Activated B cell treated with CpG ODN at 0.5 μM for 24 hours (primary cell): ENCODE measurements around the gene CTNNA2. TPM values are rescaled to one million over a fixed set of nuclear protein-coding genes. Genes with fewer than 3 reads are reported as not detected.

ENCODE experiments used
- ATAC-seq: fragments of 200-7000 bp; cut with Tn5 transposase; one replicate; pipeline ENCODE4 v1.10.0; 2021; ENCODE audit warnings: low read depth, mild to moderate bottlenecking, moderate library complexity
- CTCF ChIA-PET: fragments of 350-600 bp; sonication (Branson Sonifier 250); formaldehyde crosslinking; loops from one replicate; lab custom pipeline; 2021; ENCODE audit warnings: antibody characterized with exemption; lab: Charles Lee
- POLR2A ChIA-PET: fragments of 350-600 bp; sonication (Branson Sonifier 250); formaldehyde crosslinking; loops from one replicate; lab custom pipeline; 2021; ENCODE audit warnings: antibody characterized with exemption; lab: Charles Lee
- DNase-seq: peaks from one replicate; pipeline ENCODE4 v3.0.0; 2022
- H3K27ac Mint-ChIP-seq: one replicate; pipeline ENCODE4 v1.8.0; 2020; ENCODE audit warnings: mixed read lengths
- H3K27me3 Mint-ChIP-seq: one replicate; pipeline ENCODE4 v1.8.0; 2021; ENCODE audit warnings: mixed read lengths
- H3K36me3 Mint-ChIP-seq: one replicate; pipeline ENCODE4 v1.8.0; 2021; ENCODE audit warnings: low read depth, mixed read lengths
- H3K4me1 Mint-ChIP-seq: one replicate; pipeline ENCODE4 v1.8.0; 2021; ENCODE audit warnings: mixed read lengths
- H3K4me3 Mint-ChIP-seq: one replicate; pipeline ENCODE4 v1.8.0; 2020; ENCODE audit warnings: mild to moderate bottlenecking, mixed read lengths
- H3K9me3 Mint-ChIP-seq: one replicate; pipeline ENCODE4 v1.8.0; 2020; ENCODE audit warnings: mixed read lengths
- intact Hi-C: fragments of 100-400 bp; cut with micrococcal nuclease; formaldehyde crosslinking; loops from one replicate; pipeline ENCODE4 v1.15.1; 2024
- total RNA-seq: library from RNA; stranded (reverse); gene quantifications from 2 replicates; pipeline ENCODE4 v1.2.3, GENCODE V29; 2022
- TF ChIP-seq, protein P1 (sequence below): fragments of 200-600 bp; IDR thresholded peaks from one replicate; pipeline ENCODE4 v1.8.0; 2022; ENCODE audit warnings: antibody characterized with exemption, mild to moderate bottlenecking

CTNNA2 gene
- total RNA-seq, 1 donor from 2014 or later: not detected

GRCh38 chr2:80530442-80531064, 1017.7 kb downstream of the CTNNA2 start:
- intact Hi-C loops: no loop called here
- Mint-ChIP-seq H3K4me1 (no peaks in the 10 kb centered on the region), H3K27me3 (no peaks in the 10 kb centered on the region), H3K9me3 (peaks cover 3% of the 10 kb centered on the region), H3K27ac (no peak overlapping the region), H3K36me3 (no peaks in the 10 kb centered on the region), H3K4me3 (no peak overlapping the region)
- TF ChIP-seq, protein P1, sequence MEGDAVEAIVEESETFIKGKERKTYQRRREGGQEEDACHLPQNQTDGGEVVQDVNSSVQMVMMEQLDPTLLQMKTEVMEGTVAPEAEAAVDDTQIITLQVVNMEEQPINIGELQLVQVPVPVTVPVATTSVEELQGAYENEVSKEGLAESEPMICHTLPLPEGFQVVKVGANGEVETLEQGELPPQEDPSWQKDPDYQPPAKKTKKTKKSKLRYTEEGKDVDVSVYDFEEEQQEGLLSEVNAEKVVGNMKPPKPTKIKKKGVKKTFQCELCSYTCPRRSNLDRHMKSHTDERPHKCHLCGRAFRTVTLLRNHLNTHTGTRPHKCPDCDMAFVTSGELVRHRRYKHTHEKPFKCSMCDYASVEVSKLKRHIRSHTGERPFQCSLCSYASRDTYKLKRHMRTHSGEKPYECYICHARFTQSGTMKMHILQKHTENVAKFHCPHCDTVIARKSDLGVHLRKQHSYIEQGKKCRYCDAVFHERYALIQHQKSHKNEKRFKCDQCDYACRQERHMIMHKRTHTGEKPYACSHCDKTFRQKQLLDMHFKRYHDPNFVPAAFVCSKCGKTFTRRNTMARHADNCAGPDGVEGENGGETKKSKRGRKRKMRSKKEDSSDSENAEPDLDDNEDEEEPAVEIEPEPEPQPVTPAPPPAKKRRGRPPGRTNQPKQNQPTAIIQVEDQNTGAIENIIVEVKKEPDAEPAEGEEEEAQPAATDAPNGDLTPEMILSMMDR: no peak
- POLR2A ChIA-PET: no interaction called here
- CTCF ChIA-PET: no interaction called here
- no peak for ATAC-seq
- no peak for DNase-seq

DNA sequence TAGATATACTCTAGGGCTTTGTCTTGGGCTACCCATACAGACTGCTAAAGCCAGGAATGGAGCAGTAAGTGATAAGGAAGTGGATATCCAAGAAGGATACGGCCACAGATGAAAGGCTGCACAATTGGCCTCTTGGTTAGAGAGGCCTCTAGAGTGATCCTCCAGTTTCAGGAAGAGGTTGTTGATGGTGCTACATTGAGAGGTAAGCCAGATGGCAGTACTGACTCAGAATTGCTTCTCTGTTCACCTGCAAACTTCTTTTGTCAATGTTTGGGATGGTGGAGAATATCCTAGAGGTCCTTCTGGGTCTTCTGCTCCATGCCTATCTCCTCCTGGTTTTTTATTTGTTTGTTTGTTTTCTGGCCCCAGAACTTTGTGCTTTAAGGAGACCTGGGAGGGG, 1018.5 kb downstream of the CTNNA2 start:
- intact Hi-C loops: no loop called here
- POLR2A ChIA-PET: no interaction called here
- Mint-ChIP-seq H3K4me1 (no peaks in the 10 kb centered on the region), H3K9me3 (peaks cover 3% of the 10 kb centered on the region), H3K4me3 (no peak overlapping the region), H3K36me3 (no peaks in the 10 kb centered on the region), H3K27ac (no peak overlapping the region), H3K27me3 (no peaks in the 10 kb centered on the region)
- TF ChIP-seq, protein P1: no peak
- DNase-seq: no peak
- CTCF ChIA-PET: no interaction called here
- ATAC-seq: no peak

DNA sequence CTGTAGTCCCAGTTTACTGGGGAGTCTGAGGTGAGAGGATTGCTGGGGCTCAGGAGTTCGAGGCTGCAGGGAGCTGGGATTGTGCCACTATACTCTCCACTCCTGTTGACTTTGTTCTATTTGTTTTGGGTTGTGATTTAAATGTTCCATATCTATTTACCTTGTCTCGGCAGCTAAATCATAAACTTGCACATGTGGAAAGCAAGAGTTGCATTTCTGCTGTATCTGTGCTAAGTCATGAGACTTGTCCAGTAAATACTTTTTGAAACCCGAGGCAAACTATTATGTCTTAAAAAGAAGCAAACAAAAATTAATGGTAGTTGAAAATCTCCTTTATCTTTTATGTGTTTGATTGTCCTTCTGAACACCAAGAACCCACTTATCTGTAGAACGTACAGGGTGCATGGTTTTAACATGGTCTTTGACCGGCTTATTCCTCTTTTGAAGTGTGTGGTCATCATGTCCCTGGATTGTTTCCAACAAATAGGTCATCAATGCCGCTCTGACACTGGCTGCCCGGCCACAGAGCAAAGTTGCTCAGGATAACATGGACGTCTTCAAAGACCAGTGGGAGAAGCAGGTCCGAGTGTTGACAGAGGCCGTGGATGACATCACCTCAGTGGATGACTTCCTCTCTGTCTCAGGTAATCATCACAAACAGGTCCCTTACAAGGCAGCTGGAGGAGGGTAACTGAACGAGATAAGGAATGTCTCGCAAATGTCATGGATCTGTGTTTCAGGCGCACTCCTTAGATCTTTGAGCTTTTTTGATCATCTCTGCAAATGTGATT, 1032.8 kb downstream of the CTNNA2 start:
- intact Hi-C loops: no loop called here
- Mint-ChIP-seq H3K4me3 (no peak overlapping the region), H3K27ac (no peak overlapping the region), H3K27me3 (no peaks in the 10 kb centered on the region), H3K36me3 (no peaks in the 10 kb centered on the region), H3K9me3 (peaks cover 12% of the 10 kb centered on the region), H3K4me1 (no peaks in the 10 kb centered on the region)
- ATAC-seq: no peak
- TF ChIP-seq, protein P1: no peak
- ChIA-PET CTCF (no interaction called here), POLR2A (no interaction called here)
- DNase-seq: no peak

GRCh38 chr2:80546766-80547165, 1033.9 kb downstream of the CTNNA2 start:
- Mint-ChIP-seq H3K27ac (no peak overlapping the region), H3K27me3 (no peaks in the 10 kb centered on the region)
- intact Hi-C loops: no loop called here

DNA sequence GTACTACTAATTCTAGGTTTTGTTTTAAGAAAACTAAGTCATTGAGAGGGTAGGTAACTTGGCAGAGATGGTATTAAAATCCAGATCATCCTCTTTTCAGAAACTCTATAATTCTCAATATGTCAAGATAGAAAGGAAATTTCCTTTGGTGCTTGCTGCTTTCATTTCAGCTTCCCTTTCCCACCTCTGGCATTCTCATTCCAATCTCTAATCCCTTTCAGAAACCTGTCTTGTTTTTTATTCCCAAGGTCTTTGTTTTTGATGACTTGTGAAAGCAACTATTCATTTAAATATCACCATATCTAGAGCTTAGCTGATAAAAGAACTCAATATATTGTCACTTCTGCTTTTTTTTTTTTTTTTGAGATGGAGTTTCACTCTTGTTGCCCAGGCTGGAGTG, 1034.5 kb downstream of the CTNNA2 start:
- H3K4me3 Mint-ChIP-seq: no peak overlapping the region
- H3K4me1 Mint-ChIP-seq: no peaks in the 10 kb centered on the region
- TF ChIP-seq, protein P1: no peak
- ChIA-PET POLR2A (no interaction called here), CTCF (no interaction called here)
- DNase-seq: no peak
- intact Hi-C loops: no loop called here
- H3K27me3 Mint-ChIP-seq: no peaks in the 10 kb centered on the region
- ATAC-seq: no peak
- no peaks in the 10 kb centered on the region for H3K36me3 Mint-ChIP-seq
- H3K27ac Mint-ChIP-seq: no peak overlapping the region
- H3K9me3 Mint-ChIP-seq: peaks cover 10% of the 10 kb centered on the region

More at GRCh38 chr2:80546766-80547165, 1033.9 kb downstream of the CTNNA2 start:
- no peak for DNase-seq
- no peaks in the 10 kb centered on the region for H3K4me1 Mint-ChIP-seq
- H3K9me3 Mint-ChIP-seq: peaks cover 12% of the 10 kb centered on the region
- H3K4me3 Mint-ChIP-seq: no peak overlapping the region
- ChIA-PET CTCF (no interaction called here), POLR2A (no interaction called here)
- ATAC-seq: no peak
- TF ChIP-seq, protein P1: no peak
- no peaks in the 10 kb centered on the region for H3K36me3 Mint-ChIP-seq
